K562 (cell line): Measurements from ENCODE around the gene RAB6B.

ENCODE experiments used
- CEBPZ ChIP-seq: fragments of 150-350 bp; IDR thresholded peaks from 2 replicates; pipeline ENCODE4 v1.6.1; 2014; ENCODE audit warnings: low read depth, mild to moderate bottlenecking, low read length, borderline replicate concordance
- MEIS2 ChIP-seq: fragments of 450-650 bp; IDR thresholded peaks from 2 replicates; pipeline ENCODE4 v1.6.1; 2014; ENCODE audit warnings: mild to moderate bottlenecking; ENCODE audit not compliant: partially characterized antibody
- NFE2 ChIP-seq: IDR thresholded peaks from 2 replicates; pipeline ENCODE4 v1.6.1; 2014; ENCODE audit warnings: antibody characterized with exemption, low read depth
- POLR2A ChIP-seq: fragments of 450-650 bp; conservative IDR thresholded peaks from 2 replicates; pipeline ENCODE4 v1.6.1; 2016
- RNF2 ChIP-seq: sonication (generic); IDR thresholded peaks from 2 replicates; pipeline ENCODE4 v1.6.1; 2016
- SMC3 ChIP-seq: conservative IDR thresholded peaks from 2 replicates; pipeline ENCODE4 v1.6.1; 2011; ENCODE audit warnings: low read depth, low read length, improper control_type of control experiment; ENCODE audit not compliant: insufficient read depth
- SP2 ChIP-seq: IDR thresholded peaks from 2 replicates; pipeline ENCODE4 v1.6.1; 2011; ENCODE audit warnings: mild to moderate bottlenecking, low read depth, low read length, moderate library complexity; ENCODE audit not compliant: poor library complexity, severe bottlenecking; ENCODE audit errors: extremely low read depth
- SPI1 ChIP-seq: IDR thresholded peaks from 2 replicates; pipeline ENCODE4 v1.6.1; 2011; ENCODE audit warnings: low read depth, low read length, control low read depth, borderline replicate concordance

- TF ChIP-seq POLR2A: no peak
- TF ChIP-seq MEIS2: no peak
- TF ChIP-seq RNF2: no peak
- TF ChIP-seq SP2: no peak
- TF ChIP-seq SMC3: no peak
- no peak for TF ChIP-seq NFE2
- TF ChIP-seq SPI1: no peak
- TF ChIP-seq CEBPZ: no peak
These were observed 42.3 kb upstream of the RAB6B start for GRCh38 chr3:133937756-133938601.
